IMR-90 (cell line): ENCODE measurements around the gene SERP2. TPM values are rescaled to one million over a fixed set of nuclear protein-coding genes. Genes with fewer than 3 reads are reported as not detected.

ENCODE experiments used
- ATAC-seq: fragments of 200-7000 bp; cut with Tn5 transposase; 2 replicates; pipeline ENCODE4 v1.9.1; 2020; ENCODE audit warnings: low read depth, mild to moderate bottlenecking, moderate library complexity
- BruUV-seq: library from RNA; stranded (reverse); fragments of 400-500 nt; replicated peaks from 2 replicates; lab custom pipeline; 2021; lab: Mats Ljungman, UMichigan
- CTCF ChIA-PET: fragments of 300-600 bp; formaldehyde crosslinking; extraction: SDS; loops from one replicate; lab custom pipeline; 2021; ENCODE audit warnings: antibody characterized with exemption; lab: Yijun Ruan, JAX
- POLR2A ChIA-PET: fragments of 300-600 bp; sonication (Branson Sonifier 250); formaldehyde crosslinking; loops from one replicate; lab custom pipeline; 2022; ENCODE audit warnings: antibody characterized with exemption; ENCODE audit not compliant: unreplicated experiment; lab: Charles Lee
- DNase-seq: peaks from one replicate; pipeline ENCODE4 v3.0.0; 2013
- H2AFZ ChIP-seq: replicated peaks from 2 replicates; pipeline ENCODE3; 2013; ENCODE audit warnings: low read length, mild to moderate bottlenecking; ENCODE audit not compliant: poor library complexity
- H2AK5ac ChIP-seq: 2 replicates; pipeline ENCODE4 v1.6.1; 2013; ENCODE audit warnings: low read depth, low read length, inconsistent platforms
- H2AK9ac ChIP-seq: replicated peaks from 2 replicates; pipeline ENCODE3; 2013; ENCODE audit warnings: mild to moderate bottlenecking, low read depth, low read length, moderate library complexity; ENCODE audit not compliant: poor library complexity
- H2BK120ac ChIP-seq: 2 replicates; pipeline ENCODE4 v1.6.1; 2013; ENCODE audit warnings: low read depth, low read length, inconsistent platforms
- H2BK15ac ChIP-seq: 3 replicates; pipeline ENCODE4 v1.6.1; 2013; ENCODE audit warnings: low read depth, low read length, inconsistent platforms
- H2BK20ac ChIP-seq: 2 replicates; pipeline ENCODE4 v1.6.1; 2013; ENCODE audit warnings: low read depth, mild to moderate bottlenecking, inconsistent platforms, low read length, moderate library complexity
- H2BK5ac ChIP-seq: 2 replicates; pipeline ENCODE4 v1.6.1; 2013; ENCODE audit warnings: mild to moderate bottlenecking, low read depth, low read length, inconsistent platforms; ENCODE audit not compliant: poor library complexity, severe bottlenecking
- H3K14ac ChIP-seq: replicated peaks from 2 replicates; pipeline ENCODE4 v1.6.1; 2013; ENCODE audit warnings: low read depth, low read length, inconsistent platforms
- H3K18ac ChIP-seq: 2 replicates; pipeline ENCODE4 v1.6.1; 2013; ENCODE audit warnings: low read depth, low read length, control low read depth
- H3K23ac ChIP-seq: 2 replicates; pipeline ENCODE4 v1.6.1; 2013; ENCODE audit warnings: low read depth, low read length, inconsistent platforms
- H3K27ac ChIP-seq: 2 replicates; pipeline ENCODE4 v1.5.1; 2013; ENCODE audit warnings: mild to moderate bottlenecking, control low read depth, low read length; ENCODE audit not compliant: insufficient read depth
- H3K27me3 ChIP-seq: 2 replicates; pipeline ENCODE4 v1.6.1; 2013; ENCODE audit warnings: low read length; ENCODE audit not compliant: control insufficient read depth, insufficient read depth
- H3K36me3 ChIP-seq: 2 replicates; pipeline ENCODE4 v1.6.1; 2013; ENCODE audit warnings: low read length, mixed read lengths; ENCODE audit not compliant: control insufficient read depth, insufficient read depth
- H3K4ac ChIP-seq: 2 replicates; pipeline ENCODE4 v1.6.1; 2013; ENCODE audit warnings: low read depth, low read length, inconsistent platforms
- H3K4me1 ChIP-seq: 2 replicates; pipeline ENCODE4 v1.6.1; 2013; ENCODE audit warnings: low read length, mixed read lengths; ENCODE audit not compliant: control insufficient read depth, insufficient read depth
- H3K4me2 ChIP-seq: 2 replicates; pipeline ENCODE4 v1.6.1; 2013; ENCODE audit warnings: low read depth, mild to moderate bottlenecking, control low read depth, low read length, moderate library complexity
- H3K4me3 ChIP-seq: 2 replicates; pipeline ENCODE4 v1.5.1; 2013; ENCODE audit warnings: low read depth, mild to moderate bottlenecking, control low read depth, low read length, moderate library complexity; ENCODE audit not compliant: insufficient read depth
- H3K56ac ChIP-seq: 2 replicates; pipeline ENCODE4 v1.6.1; 2013; ENCODE audit warnings: low read length, inconsistent platforms; ENCODE audit not compliant: insufficient read depth; ENCODE audit errors: extremely low read depth
- H3K79me1 ChIP-seq, 2 experiments: 2 replicates each; pipeline ENCODE4 v1.6.1; 2013; ENCODE audit warnings: low read length in 2 of 2, inconsistent platforms in 1 of 2, low read depth in 1 of 2
- H3K9ac ChIP-seq: 2 replicates; pipeline ENCODE4 v1.6.1; 2013; ENCODE audit warnings: low read depth, low read length, control low read depth
- H3K9me1 ChIP-seq: 2 replicates; pipeline ENCODE4 v1.6.1; 2013; ENCODE audit warnings: low read length, inconsistent platforms; ENCODE audit not compliant: insufficient read depth
- H3K9me3 ChIP-seq: 2 replicates; pipeline ENCODE4 v1.6.1; 2013; ENCODE audit warnings: low read length; ENCODE audit not compliant: control insufficient read depth, insufficient read depth
- H4K20me1 ChIP-seq: 2 replicates; pipeline ENCODE4 v1.6.1; 2013; ENCODE audit warnings: low read length, inconsistent platforms; ENCODE audit not compliant: insufficient read depth
- H4K5ac ChIP-seq: 2 replicates; pipeline ENCODE4 v1.6.1; 2013; ENCODE audit warnings: mild to moderate bottlenecking, low read depth, low read length, control low read depth
- H4K8ac ChIP-seq, 2 experiments: 2 replicates each; pipeline ENCODE4 v1.6.1; 2013; ENCODE audit warnings: low read depth in 2 of 2, low read length in 2 of 2, control low read depth in 1 of 2, inconsistent platforms in 1 of 2
- H4K91ac ChIP-seq: 2 replicates; pipeline ENCODE4 v1.6.1; 2013; ENCODE audit warnings: low read depth, low read length, inconsistent platforms; ENCODE audit not compliant: insufficient read depth
- BHLHE40 ChIP-seq: fragments of 150-350 bp; IDR thresholded peaks from 2 replicates; pipeline ENCODE4 v1.6.1; 2016; ENCODE audit warnings: mild to moderate bottlenecking, low read depth, low read length
- CEBPB ChIP-seq: IDR thresholded peaks from 2 replicates; pipeline ENCODE4 v1.6.1; 2012; ENCODE audit warnings: low read depth, low read length, improper control_type of control experiment
- CTCF ChIP-seq: conservative IDR thresholded peaks from 2 replicates; pipeline ENCODE4 v1.5.1; 2012; ENCODE audit warnings: mild to moderate bottlenecking, low read depth, low read length, improper control_type of control experiment
- ELK1 ChIP-seq: fragments of 150-350 bp; IDR thresholded peaks from 2 replicates; pipeline ENCODE4 v1.6.1; 2016; ENCODE audit warnings: low read depth, mild to moderate bottlenecking, low read length, moderate library complexity, borderline replicate concordance
- FOS ChIP-seq: fragments of 150-350 bp; IDR thresholded peaks from 2 replicates; pipeline ENCODE4 v1.6.1; 2016; ENCODE audit warnings: low read depth, low read length
- MAFK ChIP-seq: IDR thresholded peaks from 2 replicates; pipeline ENCODE4 v1.6.1; 2012; ENCODE audit warnings: low read depth, low read length, improper control_type of control experiment
- MAZ ChIP-seq: IDR thresholded peaks from 2 replicates; pipeline ENCODE4 v1.6.1; 2012; ENCODE audit warnings: low read depth, mild to moderate bottlenecking, low read length, improper control_type of control experiment, moderate library complexity, borderline replicate concordance
- NFE2L2 ChIP-seq: fragments of 150-350 bp; IDR thresholded peaks from 2 replicates; pipeline ENCODE4 v1.6.1; 2016; ENCODE audit warnings: low read depth, mild to moderate bottlenecking, low read length
- POLR2A ChIP-seq: IDR thresholded peaks from 2 replicates; pipeline ENCODE4 v1.6.1; 2012; ENCODE audit warnings: mild to moderate bottlenecking, low read depth, low read length
- RAD21 ChIP-seq: IDR thresholded peaks from 2 replicates; pipeline ENCODE4 v1.6.1; 2012; ENCODE audit warnings: low read length, improper control_type of control experiment
- RCOR1 ChIP-seq: IDR thresholded peaks from 2 replicates; pipeline ENCODE4 v1.6.1; 2012; ENCODE audit warnings: mild to moderate bottlenecking, low read length, improper control_type of control experiment; ENCODE audit not compliant: insufficient replicate concordance
- RFX5 ChIP-seq: IDR thresholded peaks from 2 replicates; pipeline ENCODE4 v1.8.0; 2012; ENCODE audit warnings: low read depth, mild to moderate bottlenecking, low read length, moderate library complexity
- SMC3 ChIP-seq: fragments of 150-350 bp; IDR thresholded peaks from 2 replicates; pipeline ENCODE4 v1.6.1; 2016; ENCODE audit warnings: low read depth, mild to moderate bottlenecking, antibody characterized with exemption, low read length, moderate library complexity
- USF2 ChIP-seq: fragments of 150-350 bp; IDR thresholded peaks from 2 replicates; pipeline ENCODE4 v1.6.1; 2017; ENCODE audit warnings: mild to moderate bottlenecking, antibody characterized with exemption, low read length, low read depth
- WGBS, 2 experiments: methylation state at CpG; one replicate each; pipeline versions ENCODE4 v1.1.5 to v1.1.7; 2013; ENCODE audit warnings: missing lambda C conversion rate in 2 of 2; ENCODE audit not compliant: insufficient read length in 1 of 2; ENCODE audit errors: extremely low coverage in 2 of 2; 5-methylcytosine and 5-hydroxymethylcytosine counted together
- dilution Hi-C: fragments of 300-500 bp; cut with HindIII; formaldehyde crosslinking; loops from one replicate; pipeline ENCODE4 v1.14.3; 2018; ENCODE audit warnings: low sequenced_read_pairs; ENCODE audit not compliant: unreplicated experiment
- in situ Hi-C: fragments of 300-500 bp; cut with MboI; formaldehyde crosslinking; loops from 3 replicates; pipeline ENCODE4 v1.14.3; 2019; ENCODE audit warnings: low sequenced_read_pairs, inconsistent platforms, mixed read lengths
- intact Hi-C: fragments of 100-400 bp; cut with micrococcal nuclease; formaldehyde crosslinking; loops from 2 replicates; pipeline ENCODE4 v1.10.0; 2022
- polyA plus RNA-seq, 3 experiments: library from polyadenylated mRNA; depleted of rRNA; stranded (reverse); fragments of >200 nt; gene quantifications; 2 replicates each; pipeline ENCODE4 v1.2.3, GENCODE V29; 2012; ENCODE audit warnings: low replicate concordance in 1 of 3
- total RNA-seq: library from RNA; depleted of rRNA; stranded (reverse); fragments of >200 nt; gene quantifications from 2 replicates; pipeline ENCODE4 v1.2.3, GENCODE V29; 2012

The SERP2 gene
- total and polyA plus RNA-seq, 2 of the 4 experiments (the other 2 are of a cell fraction) = 0.54 to 1.4 TPM

- Histone ChIP-seq H2BK5ac (no peak overlapping the region), H2AK5ac (no peak overlapping the region), H3K9ac (no peak overlapping the region), H3K23ac (no peak overlapping the region), H3K27ac (no peak overlapping the region), H3K79me1 (no peaks in the 10 kb centered on the region), H3K4me2 (no peak overlapping the region), H4K20me1 (no peaks in the 10 kb centered on the region), H3K9me1 (no peaks in the 10 kb centered on the region), H3K4me1 (no peaks in the 10 kb centered on the region), H4K8ac (no peak overlapping the region), H4K5ac (no peak overlapping the region), H3K56ac (no peak overlapping the region), H2AK9ac (no peak overlapping the region), H3K4me3 (no peak overlapping the region), H2BK20ac (no peak overlapping the region), H2BK120ac (no peak overlapping the region), H2BK15ac (no peak overlapping the region), H3K27me3 (peaks cover 9% of the 10 kb centered on the region; the same call in 1 of the 2 replicates), H4K91ac (no peak overlapping the region), H3K36me3 (no peaks in the 10 kb centered on the region), H3K9me3 (no peaks in the 10 kb centered on the region), H3K14ac (no peak overlapping the region), H3K4ac (no peak overlapping the region), H3K18ac (no peak overlapping the region), H2AFZ (no peak overlapping the region)
- no TSS peak for BruUV-seq
- DNase-seq = no peak
- POLR2A ChIA-PET = no interaction called here
- CTCF ChIA-PET = no interaction called here
- no peak for TF ChIP-seq CTCF
- TF ChIP-seq ELK1 = no peak
- TF ChIP-seq MAZ = no peak
- TF ChIP-seq POLR2A = no peak
- no peak for TF ChIP-seq CEBPB
- no peak for TF ChIP-seq MAFK
- TF ChIP-seq NFE2L2 = no peak
- no peak for TF ChIP-seq RCOR1
- TF ChIP-seq FOS = no peak
- TF ChIP-seq USF2 = no peak
- TF ChIP-seq SMC3 = no peak
- no peak for TF ChIP-seq RAD21
- no peak for TF ChIP-seq RFX5
- TF ChIP-seq BHLHE40 = no peak
- no CpG with 5 or more reads among the region's 5 CpGs for WGBS, 2 experiments
- dilution Hi-C loops (no loop called here), intact Hi-C loops (no loop called here), in situ Hi-C loops (no loop called here)
- no peak for ATAC-seq
Observed at GRCh38 chr13:44423824-44424223, 50.2 kb downstream of the SERP2 start.
